Measurements from ENCODE around the gene SLC6A9.

- no peak for TF ChIP-seq CTCF (IDR thresholded peaks at IDR 0.05; ENCODE audit: low read depth, low read length, missing input control)
- no peak for TF ChIP-seq REST (IDR thresholded peaks at IDR 0.05)
- TF ChIP-seq JUND (IDR thresholded peaks at IDR 0.05): no peak
- no peak for TF ChIP-seq RXRA (IDR thresholded peaks at IDR 0.05)
- no peak for TF ChIP-seq RAD21 (IDR thresholded peaks at IDR 0.05)
- no peak for TF ChIP-seq FOXA1 (IDR thresholded peaks at IDR 0.05)
- TF ChIP-seq EGR1 (IDR thresholded peaks at IDR 0.05; ENCODE audit: low read depth in 2 of 2): no peak
- no peak for TF ChIP-seq TAF1 (conservative IDR thresholded peaks at IDR 0.05)
- TF ChIP-seq HNF4A (conservative IDR thresholded peaks at IDR 0.05): no peak
Observed at GRCh38 chr1:44034976-44035716, 3.9 kb upstream of the SLC6A9 start.

All from liver (tissue), 3 donors.